ENCODE data around the gene OSBPL7. TPM values are rescaled to one million over a fixed set of nuclear protein-coding genes. Genes with fewer than 3 reads are reported as not detected.

OSBPL7 gene
- total and polyA plus RNA-seq, 2 of the 13 experiments (the other 11 are each of a cell fraction or from before 2014, with no cell fraction given): 4.7 to 6.6 TPM

DNA sequence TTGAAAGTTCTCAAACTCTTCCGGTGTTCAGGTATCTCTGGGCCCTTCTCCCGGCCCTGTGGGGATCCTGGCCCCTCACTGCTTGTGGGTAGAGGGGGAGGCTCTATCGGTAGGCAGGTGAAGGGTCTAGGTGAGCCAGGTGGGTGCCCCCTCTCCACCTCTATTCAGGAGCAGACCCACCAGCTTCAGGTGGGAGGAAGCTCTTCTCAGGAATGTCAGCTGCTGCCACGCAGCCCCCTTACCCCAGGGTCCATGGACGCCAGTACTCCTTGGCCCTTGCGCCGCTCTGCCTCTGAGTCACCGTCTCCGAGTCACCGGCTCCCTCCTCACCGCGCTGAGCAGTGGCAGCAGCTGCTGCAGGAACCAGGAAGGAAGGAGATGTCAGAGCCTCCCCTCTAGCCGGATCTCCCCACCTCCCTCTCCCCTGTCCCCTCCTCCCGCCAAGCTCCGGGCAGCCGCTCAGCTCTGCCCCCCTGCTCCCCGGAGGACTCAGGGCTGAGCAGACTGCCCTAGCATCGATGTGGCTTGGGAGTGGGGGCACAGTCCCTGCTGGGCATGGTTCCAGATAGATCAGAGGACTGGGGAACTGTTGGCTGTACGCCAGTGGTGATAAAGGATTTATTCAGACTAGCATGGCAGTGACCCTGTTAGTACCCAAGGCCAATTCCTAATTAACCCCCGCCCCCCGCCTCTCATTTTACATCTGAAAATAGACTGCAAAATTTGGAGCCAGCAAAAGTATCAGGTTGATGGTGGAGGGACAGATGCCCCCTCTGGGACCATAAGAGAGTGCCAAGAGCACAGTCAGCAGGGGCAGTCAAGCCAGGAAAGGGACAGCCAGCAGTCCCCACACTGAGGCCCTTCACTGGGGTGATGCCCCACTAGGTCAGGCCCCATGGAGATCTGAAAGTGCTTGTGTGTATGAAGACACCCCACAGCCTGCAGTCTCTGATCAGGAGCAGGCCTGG is at the start of gene OSBPL7 (continued):
- TF ChIP-seq ZNF703 (CRISPR knock-in tag; IDR thresholded peaks at IDR 0.05; ENCODE audit: borderline replicate concordance) (no peak), ZNF792 (CRISPR knock-in tag; IDR thresholded peaks at IDR 0.05) (peak; percentile 91), ARID2 (CRISPR knock-in tag; IDR thresholded peaks at IDR 0.05; ENCODE audit: borderline replicate concordance) (no peak), KDM6A (CRISPR knock-in tag; IDR thresholded peaks at IDR 0.05; ENCODE audit: low read depth) (no peak), ZSCAN12 (CRISPR knock-in tag; IDR thresholded peaks at IDR 0.05) (no peak), ZNF724P (CRISPR knock-in tag; IDR thresholded peaks at IDR 0.05; ENCODE audit: borderline replicate concordance) (no peak), CBX5 (CRISPR knock-in tag; IDR thresholded peaks at IDR 0.05; ENCODE audit: borderline replicate concordance) (0 out of 2 replicates have a peak, but pooled peaks have one; percentile 40), ZNF644 (CRISPR knock-in tag; IDR thresholded peaks at IDR 0.05; ENCODE audit: low read depth) (no peak), ISL2 (CRISPR knock-in tag; IDR thresholded peaks at IDR 0.05) (peak; percentile 50), KDM1A (CRISPR knock-in tag; IDR thresholded peaks at IDR 0.05) (no peak), ZNF672 (CRISPR knock-in tag; IDR thresholded peaks at IDR 0.05) (no peak), FOXO1 (CRISPR knock-in tag; IDR thresholded peaks at IDR 0.05) (no peak; the same call in 1 of the 2 replicates)
- TF ChIP-seq, protein P1, sequence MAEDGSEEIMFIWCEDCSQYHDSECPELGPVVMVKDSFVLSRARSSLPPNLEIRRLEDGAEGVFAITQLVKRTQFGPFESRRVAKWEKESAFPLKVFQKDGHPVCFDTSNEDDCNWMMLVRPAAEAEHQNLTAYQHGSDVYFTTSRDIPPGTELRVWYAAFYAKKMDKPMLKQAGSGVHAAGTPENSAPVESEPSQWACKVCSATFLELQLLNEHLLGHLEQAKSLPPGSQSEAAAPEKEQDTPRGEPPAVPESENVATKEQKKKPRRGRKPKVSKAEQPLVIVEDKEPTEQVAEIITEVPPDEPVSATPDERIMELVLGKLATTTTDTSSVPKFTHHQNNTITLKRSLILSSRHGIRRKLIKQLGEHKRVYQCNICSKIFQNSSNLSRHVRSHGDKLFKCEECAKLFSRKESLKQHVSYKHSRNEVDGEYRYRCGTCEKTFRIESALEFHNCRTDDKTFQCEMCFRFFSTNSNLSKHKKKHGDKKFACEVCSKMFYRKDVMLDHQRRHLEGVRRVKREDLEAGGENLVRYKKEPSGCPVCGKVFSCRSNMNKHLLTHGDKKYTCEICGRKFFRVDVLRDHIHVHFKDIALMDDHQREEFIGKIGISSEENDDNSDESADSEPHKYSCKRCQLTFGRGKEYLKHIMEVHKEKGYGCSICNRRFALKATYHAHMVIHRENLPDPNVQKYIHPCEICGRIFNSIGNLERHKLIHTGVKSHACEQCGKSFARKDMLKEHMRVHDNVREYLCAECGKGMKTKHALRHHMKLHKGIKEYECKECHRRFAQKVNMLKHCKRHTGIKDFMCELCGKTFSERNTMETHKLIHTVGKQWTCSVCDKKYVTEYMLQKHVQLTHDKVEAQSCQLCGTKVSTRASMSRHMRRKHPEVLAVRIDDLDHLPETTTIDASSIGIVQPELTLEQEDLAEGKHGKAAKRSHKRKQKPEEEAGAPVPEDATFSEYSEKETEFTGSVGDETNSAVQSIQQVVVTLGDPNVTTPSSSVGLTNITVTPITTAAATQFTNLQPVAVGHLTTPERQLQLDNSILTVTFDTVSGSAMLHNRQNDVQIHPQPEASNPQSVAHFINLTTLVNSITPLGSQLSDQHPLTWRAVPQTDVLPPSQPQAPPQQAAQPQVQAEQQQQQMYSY (CRISPR knock-in tag; IDR thresholded peaks at IDR 0.05): no peak
- TF ChIP-seq, protein P2, sequence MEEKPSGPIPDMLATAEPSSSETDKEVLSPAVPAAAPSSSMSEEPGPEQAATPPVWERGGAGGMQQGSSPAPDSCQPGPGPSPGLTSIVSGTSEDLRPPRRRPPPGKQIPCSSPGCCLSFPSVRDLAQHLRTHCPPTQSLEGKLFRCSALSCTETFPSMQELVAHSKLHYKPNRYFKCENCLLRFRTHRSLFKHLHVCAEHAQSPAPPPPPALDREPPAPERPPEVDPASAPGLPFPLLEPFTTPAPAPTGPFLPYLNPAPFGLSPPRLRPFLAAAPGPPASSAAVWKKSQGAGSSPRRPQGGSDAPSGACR (CRISPR knock-in tag; IDR thresholded peaks at IDR 0.05): peak; percentile 94
- TF ChIP-seq, protein P3, sequence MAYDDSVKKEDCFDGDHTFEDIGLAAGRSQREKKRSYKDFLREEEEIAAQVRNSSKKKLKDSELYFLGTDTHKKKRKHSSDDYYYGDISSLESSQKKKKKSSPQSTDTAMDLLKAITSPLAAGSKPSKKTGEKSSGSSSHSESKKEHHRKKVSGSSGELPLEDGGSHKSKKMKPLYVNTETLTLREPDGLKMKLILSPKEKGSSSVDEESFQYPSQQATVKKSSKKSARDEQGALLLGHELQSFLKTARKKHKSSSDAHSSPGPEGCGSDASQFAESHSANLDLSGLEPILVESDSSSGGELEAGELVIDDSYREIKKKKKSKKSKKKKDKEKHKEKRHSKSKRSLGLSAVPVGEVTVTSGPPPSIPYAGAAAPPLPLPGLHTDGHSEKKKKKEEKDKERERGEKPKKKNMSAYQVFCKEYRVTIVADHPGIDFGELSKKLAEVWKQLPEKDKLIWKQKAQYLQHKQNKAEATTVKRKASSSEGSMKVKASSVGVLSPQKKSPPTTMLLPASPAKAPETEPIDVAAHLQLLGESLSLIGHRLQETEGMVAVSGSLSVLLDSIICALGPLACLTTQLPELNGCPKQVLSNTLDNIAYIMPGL (CRISPR knock-in tag; IDR thresholded peaks at IDR 0.05; ENCODE audit: borderline replicate concordance in 1 of 2, low read depth in 1 of 2): peak; percentile 86 to 91
- TF ChIP-seq, protein P4, sequence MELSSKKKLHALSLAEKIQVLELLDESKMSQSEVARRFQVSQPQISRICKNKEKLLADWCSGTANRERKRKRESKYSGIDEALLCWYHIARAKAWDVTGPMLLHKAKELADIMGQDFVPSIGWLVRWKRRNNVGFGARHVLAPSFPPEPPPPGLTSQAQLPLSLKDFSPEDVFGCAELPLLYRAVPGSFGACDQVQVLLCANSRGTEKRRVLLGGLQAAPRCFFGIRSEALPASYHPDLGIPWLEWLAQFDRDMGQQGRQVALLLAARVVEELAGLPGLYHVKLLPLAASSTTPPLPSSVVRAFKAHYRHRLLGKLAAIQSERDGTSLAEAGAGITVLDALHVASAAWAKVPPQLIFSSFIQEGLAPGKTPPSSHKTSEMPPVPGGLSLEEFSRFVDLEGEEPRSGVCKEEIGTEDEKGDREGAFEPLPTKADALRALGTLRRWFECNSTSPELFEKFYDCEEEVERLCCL (CRISPR knock-in tag; IDR thresholded peaks at IDR 0.05; ENCODE audit: borderline replicate concordance): no peak
- TF ChIP-seq, protein P5, sequence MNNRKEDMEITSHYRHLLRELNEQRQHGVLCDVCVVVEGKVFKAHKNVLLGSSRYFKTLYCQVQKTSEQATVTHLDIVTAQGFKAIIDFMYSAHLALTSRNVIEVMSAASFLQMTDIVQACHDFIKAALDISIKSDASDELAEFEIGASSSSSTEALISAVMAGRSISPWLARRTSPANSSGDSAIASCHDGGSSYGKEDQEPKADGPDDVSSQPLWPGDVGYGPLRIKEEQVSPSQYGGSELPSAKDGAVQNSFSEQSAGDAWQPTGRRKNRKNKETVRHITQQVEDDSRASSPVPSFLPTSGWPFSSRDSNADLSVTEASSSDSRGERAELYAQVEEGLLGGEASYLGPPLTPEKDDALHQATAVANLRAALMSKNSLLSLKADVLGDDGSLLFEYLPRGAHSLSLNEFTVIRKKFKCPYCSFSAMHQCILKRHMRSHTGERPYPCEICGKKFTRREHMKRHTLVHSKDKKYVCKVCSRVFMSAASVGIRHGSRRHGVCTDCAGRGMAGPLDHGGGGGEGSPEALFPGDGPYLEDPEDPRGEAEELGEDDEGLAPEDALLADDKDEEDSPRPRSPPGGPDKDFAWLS (CRISPR knock-in tag; IDR thresholded peaks at IDR 0.05; ENCODE audit: borderline replicate concordance): no peak
- TF ChIP-seq, protein P6, sequence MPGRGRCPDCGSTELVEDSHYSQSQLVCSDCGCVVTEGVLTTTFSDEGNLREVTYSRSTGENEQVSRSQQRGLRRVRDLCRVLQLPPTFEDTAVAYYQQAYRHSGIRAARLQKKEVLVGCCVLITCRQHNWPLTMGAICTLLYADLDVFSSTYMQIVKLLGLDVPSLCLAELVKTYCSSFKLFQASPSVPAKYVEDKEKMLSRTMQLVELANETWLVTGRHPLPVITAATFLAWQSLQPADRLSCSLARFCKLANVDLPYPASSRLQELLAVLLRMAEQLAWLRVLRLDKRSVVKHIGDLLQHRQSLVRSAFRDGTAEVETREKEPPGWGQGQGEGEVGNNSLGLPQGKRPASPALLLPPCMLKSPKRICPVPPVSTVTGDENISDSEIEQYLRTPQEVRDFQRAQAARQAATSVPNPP (CRISPR knock-in tag; IDR thresholded peaks at IDR 0.05): no peak

Data from HepG2 (cell line).